ENCODE data around the gene RNASE7. TPM values are rescaled to one million over a fixed set of nuclear protein-coding genes. Genes with fewer than 3 reads are reported as not detected.

Gene RNASE7
- total and polyA plus RNA-seq, 8 donors = 0.14 to 0.24 (median 0.20) TPM; not detected in 4

- intact Hi-C loops (cut with DNase I) = no loop called here
- H3K9me3 ChIP-seq = no peaks in the 10 kb centered on the region
- peak; percentile 22 for ATAC-seq
- peak overlapping the region in 1 of 2 donors; percentile 86 for H3K27ac ChIP-seq
- peaks cover 8 to 54% of the 10 kb centered on the region in 2 donors for H3K4me1 ChIP-seq
- no peak overlapping the region for H3K4me3 ChIP-seq
- TF ChIP-seq CTCF (IDR thresholded peaks at IDR 0.05) = no peak
- no peaks in the 10 kb centered on the region for H3K27me3 ChIP-seq
- DNase-seq = peak in 2 of 4 donors; percentile 52 to 82
- H3K36me3 ChIP-seq = peaks cover 0 to 78% of the 10 kb centered on the region in 2 donors
Measured at GRCh38 chr14:21087294-21088091, 45.3 kb downstream of the RNASE7 start.

DNA sequence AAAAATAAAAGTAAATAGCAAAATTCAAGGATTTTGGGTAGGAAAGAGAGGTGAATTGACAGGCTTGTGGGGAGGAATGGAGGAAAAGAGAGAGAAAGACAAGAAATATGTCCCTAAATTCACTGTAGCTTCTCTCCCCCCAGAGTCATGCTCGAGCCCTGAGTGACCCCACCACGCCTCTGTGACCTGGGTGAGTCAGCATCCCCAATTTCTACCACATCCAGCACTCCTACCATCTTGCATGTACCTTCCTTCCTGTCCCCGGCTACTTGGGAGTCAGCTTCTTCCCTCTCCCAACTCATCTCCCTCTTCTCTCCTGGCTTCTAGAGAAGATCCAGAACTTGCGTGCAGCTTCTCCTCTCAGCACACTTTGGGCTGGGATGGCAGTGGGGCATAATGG, 46.5 kb downstream of the RNASE7 start:
- Histone ChIP-seq H3K9me3 (no peaks in the 10 kb centered on the region), H3K27ac (peak overlapping the region in 1 of 2 donors; percentile 86), H3K4me3 (no peak overlapping the region), H3K27me3 (no peaks in the 10 kb centered on the region), H3K4me1 (peaks cover 8 to 59% of the 10 kb centered on the region in 2 donors), H3K36me3 (peaks cover 0 to 73% of the 10 kb centered on the region in 2 donors)
- DNase-seq (no peak), ATAC-seq (no peak)
- intact Hi-C loops (cut with DNase I) = no loop called here
- no peak for TF ChIP-seq CTCF (IDR thresholded peaks at IDR 0.05)

- Histone ChIP-seq H3K36me3 (peaks cover 0 to 67% of the 10 kb centered on the region in 2 donors), H3K9me3 (no peaks in the 10 kb centered on the region)
Measured at GRCh38 chr14:21089271-21089670, 47.1 kb downstream of the RNASE7 start.

DNA sequence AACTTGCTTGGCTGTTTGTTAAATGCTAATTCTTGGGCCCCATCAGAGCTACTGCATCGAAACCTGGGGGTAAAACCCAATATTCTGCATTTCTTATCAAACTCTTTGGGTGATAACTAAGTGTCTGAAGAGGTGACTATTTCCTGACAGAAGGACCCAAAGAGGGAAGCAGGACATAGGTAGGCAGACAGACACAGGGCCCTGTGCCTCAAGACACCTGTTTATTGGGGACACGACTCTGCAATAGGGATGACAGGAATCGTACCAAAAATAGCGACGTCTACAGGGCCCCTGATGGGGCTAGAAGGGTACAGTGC, 47.7 kb downstream of the RNASE7 start:
- Histone ChIP-seq H3K4me1 (peaks cover 4 to 50% of the 10 kb centered on the region in 2 donors), H3K27ac (peak overlapping the region in 1 of 2 donors; percentile 86), H3K27me3 (no peaks in the 10 kb centered on the region), H3K36me3 (peaks cover 0 to 62% of the 10 kb centered on the region in 2 donors), H3K9me3 (no peaks in the 10 kb centered on the region), H3K4me3 (no peak overlapping the region)
- DNase-seq = no peak
- ATAC-seq = no peak
- intact Hi-C loops (cut with DNase I) = loop anchor here in 1 of 2 donors (5.0 kb wide), 1 partner anchor 73 kb away; no protein-coding TSS in a partner anchor
- no peak for TF ChIP-seq CTCF (IDR thresholded peaks at IDR 0.05)

More at GRCh38 chr14:21089271-21089670, 47.1 kb downstream of the RNASE7 start:
- Histone ChIP-seq H3K27me3 (no peaks in the 10 kb centered on the region), H3K27ac (peak overlapping the region in 1 of 2 donors; percentile 86), H3K4me1 (peaks cover 8 to 55% of the 10 kb centered on the region in 2 donors), H3K4me3 (no peak overlapping the region)
- TF ChIP-seq CTCF (IDR thresholded peaks at IDR 0.05) = no peak
- intact Hi-C loops (cut with DNase I) = no loop called here
- ATAC-seq (no peak), DNase-seq (no peak)

DNA sequence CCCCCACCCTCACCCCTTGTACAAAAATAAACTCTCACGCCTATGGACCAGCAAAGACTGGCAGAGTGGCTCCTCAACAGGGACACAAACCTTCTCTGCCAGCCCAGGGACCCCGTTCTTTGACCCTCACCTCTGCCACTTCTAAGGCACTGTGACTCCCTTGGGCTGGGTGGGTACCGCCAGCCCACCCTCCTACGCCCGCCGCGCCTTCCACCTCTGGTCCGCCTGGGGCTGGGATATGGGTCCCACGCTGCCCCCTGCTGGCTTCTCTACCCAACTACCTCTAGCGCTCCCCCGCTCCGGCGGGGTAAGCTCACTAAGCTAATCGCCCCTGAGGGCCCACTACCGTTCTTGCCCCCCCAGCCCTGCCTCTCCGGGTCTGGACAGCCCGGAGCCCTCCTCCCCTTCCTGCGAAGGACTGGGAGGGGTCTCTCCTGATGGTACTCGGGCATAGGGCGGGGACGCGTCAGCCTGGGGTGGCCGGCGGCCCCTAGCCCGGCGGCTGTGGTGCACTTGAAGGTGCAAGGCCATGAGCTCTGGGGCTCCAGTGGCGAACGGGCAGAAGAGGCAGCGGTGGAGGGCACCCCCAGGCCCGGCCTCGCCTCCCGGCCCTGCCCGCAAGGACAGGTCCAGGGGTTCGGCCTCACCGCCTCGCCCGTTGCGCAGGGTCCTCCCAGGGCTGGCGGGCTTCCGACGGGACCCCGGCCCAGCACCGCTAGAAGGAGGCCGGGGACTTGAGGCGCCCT, 48.2 kb downstream of the RNASE7 start:
- Histone ChIP-seq H3K9me3 (no peaks in the 10 kb centered on the region), H3K27me3 (no peaks in the 10 kb centered on the region), H3K4me3 (no peak overlapping the region), H3K4me1 (peaks cover 0 to 44% of the 10 kb centered on the region in 2 donors), H3K27ac (no peak overlapping the region), H3K36me3 (peaks cover 0 to 56% of the 10 kb centered on the region in 2 donors)
- no peak for ATAC-seq
- intact Hi-C loops (cut with DNase I) = loop anchor here in 1 of 2 donors (5.0 kb wide), 1 partner anchor 73 kb away; no protein-coding TSS in a partner anchor
- peak; percentile 14 to 58 for TF ChIP-seq CTCF (IDR thresholded peaks at IDR 0.05)
- DNase-seq = peak in 1 of 4 donors; percentile 86
